Activated CD8-positive, alpha-beta memory T cell treated with anti-CD3 and anti-CD28 coated beads for 36 hours (primary cell): Measurements from ENCODE around the gene OXER1. TPM values are rescaled to one million over a fixed set of nuclear protein-coding genes. Genes with fewer than 3 reads are reported as not detected.

Experiments used
- CTCF ChIA-PET: fragments of 350-600 bp; sonication (Branson Sonifier 250); formaldehyde crosslinking; loops from one replicate; lab custom pipeline; 2021; ENCODE audit warnings: antibody characterized with exemption; lab: Charles Lee
- POLR2A ChIA-PET: fragments of 350-600 bp; sonication (Branson Sonifier 250); formaldehyde crosslinking; loops from one replicate; lab custom pipeline; 2021; ENCODE audit warnings: antibody characterized with exemption; lab: Charles Lee
- total RNA-seq, 2 experiments: library from RNA; stranded (reverse); gene quantifications; one replicate each; pipeline ENCODE4 v1.2.3, GENCODE V29; 2021

Gene OXER1
- total RNA-seq, 2 experiments from 2014 or later, result not detected

DNA sequence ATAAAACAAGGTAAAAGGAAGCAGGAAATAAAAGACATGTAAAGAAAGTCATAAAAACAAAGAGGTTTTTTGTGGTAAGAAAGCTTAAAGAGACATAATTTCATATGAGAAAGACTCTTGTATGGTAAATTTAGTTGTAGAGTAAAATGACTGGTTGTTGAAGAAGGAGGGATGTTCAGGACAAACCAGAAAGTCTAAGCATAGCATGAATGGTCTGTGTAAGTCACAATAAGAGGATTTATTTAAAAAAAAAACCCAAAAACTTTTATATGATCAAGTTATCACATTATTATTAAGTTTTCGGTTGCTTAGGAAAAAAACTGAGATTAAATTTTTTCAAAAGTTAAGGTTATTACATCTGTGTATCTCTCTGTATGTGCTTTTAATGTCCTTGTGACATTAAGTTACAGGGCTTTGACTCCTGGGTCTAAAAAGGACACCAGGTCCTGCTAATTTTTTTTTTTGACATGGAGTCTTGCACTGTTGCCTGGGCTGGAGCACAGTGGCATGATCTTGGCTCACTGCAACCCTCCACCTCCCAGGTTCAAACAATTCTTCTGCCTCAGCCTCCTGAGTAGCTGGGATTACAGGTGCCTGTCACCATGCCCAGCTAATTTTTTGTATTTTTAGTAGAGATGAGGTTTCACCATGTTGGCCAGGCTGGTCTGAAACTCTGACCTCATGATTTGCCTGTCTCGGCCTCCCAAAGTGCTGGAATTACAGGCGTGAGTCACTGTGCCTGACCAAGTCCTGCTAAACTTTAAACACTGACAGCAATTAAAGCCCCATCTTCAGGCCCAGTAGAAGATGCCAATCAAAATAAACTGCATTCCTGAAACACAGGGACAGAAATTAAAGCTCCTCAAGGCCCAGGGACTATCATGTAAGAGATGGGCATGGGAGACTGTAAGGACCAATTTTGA lies 14.2 kb upstream of the OXER1 start:
- ChIA-PET CTCF (no interaction called here), POLR2A (no interaction called here)

DNA sequence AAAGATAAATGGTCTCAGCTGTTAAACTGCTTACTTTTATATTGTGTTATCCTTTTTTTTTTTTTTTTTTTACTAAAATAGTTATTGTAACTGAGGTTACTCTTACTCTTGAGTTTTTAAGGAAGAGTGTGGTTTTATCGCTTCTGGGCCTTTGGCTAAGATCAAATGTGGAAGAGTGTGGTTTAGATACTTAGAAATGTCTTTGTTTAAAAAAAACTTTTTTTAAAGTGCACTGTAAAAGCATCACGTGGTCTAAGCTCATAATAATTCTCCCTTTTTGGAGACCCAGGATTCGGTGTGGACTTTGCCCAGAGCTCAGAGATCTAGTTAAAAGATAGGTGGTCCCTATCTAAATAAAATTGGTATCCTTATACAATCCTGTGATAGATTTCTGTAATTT lies 11.9 kb upstream of the OXER1 start:
- POLR2A ChIA-PET, result no interaction called here

DNA sequence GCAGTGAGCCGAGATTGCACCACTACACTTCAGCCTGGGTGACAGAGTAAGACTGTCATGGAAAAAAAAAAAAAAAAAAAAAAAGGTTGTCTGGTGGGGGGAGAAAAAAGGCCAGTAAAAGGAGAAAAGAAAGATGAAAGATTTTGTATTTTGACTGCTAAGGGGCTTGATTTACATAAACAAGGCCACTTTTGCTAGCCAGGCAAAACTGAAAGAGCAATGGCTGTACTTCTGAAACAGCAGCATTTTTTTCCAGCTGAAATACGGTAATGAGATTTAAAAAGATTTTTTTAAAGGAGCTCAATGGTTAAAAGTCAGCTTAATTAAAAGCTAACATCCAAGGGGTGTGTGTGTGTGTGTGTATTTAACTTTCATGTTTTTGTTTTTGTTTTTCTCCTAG lies 11.3 kb upstream of the OXER1 start:
- POLR2A ChIA-PET, result no interaction called here
- CTCF ChIA-PET, result interaction anchor here (0.7 kb wide), 3 partner anchors 11 to 686 kb away, joined by 3 to 5 read pairs (median 5); no protein-coding TSS in a partner anchor

More for the DNA sequence above, 11.9 kb upstream of the OXER1 start:
- CTCF ChIA-PET, result interaction anchor here (0.7 to 1.8 kb wide), 4 partner anchors 10 to 686 kb away, joined by 3 to 5 read pairs (median 5); no protein-coding TSS in a partner anchor

DNA sequence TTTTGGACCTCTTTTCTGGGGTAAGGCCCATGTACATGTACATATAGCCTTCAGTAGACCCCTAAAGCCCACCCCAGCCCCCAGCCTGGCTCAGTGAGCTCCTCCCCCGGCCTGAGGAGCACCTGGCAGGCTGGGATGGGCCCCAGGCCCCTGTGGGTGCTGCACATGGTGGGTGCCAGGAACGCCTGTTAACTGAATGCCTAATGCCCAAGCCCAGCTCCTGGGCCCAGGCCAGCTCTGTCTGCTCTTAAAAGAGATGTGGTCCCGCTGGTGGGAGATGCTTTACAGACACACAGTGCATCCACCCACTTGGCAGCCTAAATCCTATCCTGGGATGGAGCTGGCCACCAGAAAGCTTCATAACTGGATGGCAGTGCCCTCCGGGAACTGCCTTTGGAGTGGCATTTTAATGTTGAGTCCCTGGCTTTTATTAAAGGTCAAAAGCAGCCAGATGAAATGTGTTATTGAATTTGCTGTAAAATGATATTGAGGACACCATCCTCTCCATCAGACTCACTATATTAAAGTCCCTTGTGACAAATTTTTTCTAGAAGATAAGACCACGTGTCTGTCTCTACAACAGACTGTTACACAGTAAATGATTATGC lies 7.7 kb upstream of the OXER1 start:
- ChIA-PET POLR2A (no interaction called here), CTCF (no interaction called here)

GRCh38 chr2:42770288-42771131 lies 6.6 kb upstream of the OXER1 start:
- ChIA-PET CTCF (no interaction called here), POLR2A (interaction anchor here (0.7 kb wide), 1 partner anchor 8 kb away, joined by 4 read pairs; no protein-coding TSS in a partner anchor)

- CTCF ChIA-PET, result no interaction called here
- POLR2A ChIA-PET, result no interaction called here
These were observed 5.8 kb upstream of the OXER1 start for GRCh38 chr2:42769583-42770287.

DNA sequence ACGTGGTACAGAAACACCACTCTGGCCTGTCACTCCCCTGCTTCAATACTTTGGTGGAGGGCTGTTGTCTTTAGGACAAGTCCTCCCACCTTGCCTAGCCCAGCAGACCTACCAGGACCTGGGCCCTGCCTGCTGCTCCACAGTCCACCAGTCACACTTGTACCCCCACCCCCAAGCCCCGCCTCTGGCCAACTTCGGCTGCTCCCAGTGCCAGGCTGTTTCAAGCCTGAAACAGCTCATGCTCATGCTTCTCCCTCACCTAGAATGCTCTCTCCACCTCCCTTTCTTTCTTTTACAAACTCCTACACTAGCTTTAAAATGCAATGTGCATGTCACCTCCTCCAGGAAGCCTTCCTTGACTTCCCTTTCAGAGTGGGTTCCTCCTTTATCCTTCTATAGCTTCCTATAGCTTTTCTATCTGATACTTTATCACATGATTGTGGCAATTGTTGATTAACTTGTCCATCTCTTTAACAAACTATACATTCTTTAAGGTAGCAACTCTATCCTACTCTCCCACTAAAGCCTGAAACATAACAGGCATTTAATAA lies 4.8 kb upstream of the OXER1 start:
- ChIA-PET POLR2A (no interaction called here), CTCF (no interaction called here)

- CTCF ChIA-PET, result no interaction called here
- POLR2A ChIA-PET, result no interaction called here
These were observed 4.2 kb upstream of the OXER1 start for GRCh38 chr2:42767899-42768705.

- CTCF ChIA-PET, result no interaction called here
- POLR2A ChIA-PET, result no interaction called here
These were observed 3.4 kb upstream of the OXER1 start for GRCh38 chr2:42767080-42767898.

- ChIA-PET POLR2A (interaction anchor here (0.6 kb wide), 1 partner anchor 25 kb away, joined by 3 read pairs; no protein-coding TSS in a partner anchor), CTCF (no interaction called here)
These were observed 1.8 kb upstream of the OXER1 start for GRCh38 chr2:42765686-42766085.

DNA sequence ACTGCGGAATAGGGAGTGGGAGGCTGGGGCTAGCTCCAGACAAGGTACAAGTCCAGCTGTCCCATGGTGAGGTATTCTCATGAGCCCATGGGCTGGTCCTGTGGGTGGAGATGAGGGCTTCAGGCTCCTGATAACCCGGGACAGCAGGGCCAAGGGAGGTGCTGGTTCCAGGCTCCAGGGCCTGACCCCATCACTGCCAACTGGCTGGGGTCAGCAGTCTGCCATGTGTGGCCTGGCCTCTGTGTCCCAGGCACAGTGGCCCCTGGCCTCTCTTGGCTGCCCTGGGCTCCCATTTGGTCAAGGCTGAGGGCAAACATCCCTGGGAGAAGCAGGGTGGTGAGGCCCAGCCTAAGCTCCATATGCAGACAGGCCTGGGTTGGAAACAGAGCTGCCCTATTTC lies 966 bp upstream of the OXER1 start:
- ChIA-PET CTCF (no interaction called here), POLR2A (no interaction called here)

DNA sequence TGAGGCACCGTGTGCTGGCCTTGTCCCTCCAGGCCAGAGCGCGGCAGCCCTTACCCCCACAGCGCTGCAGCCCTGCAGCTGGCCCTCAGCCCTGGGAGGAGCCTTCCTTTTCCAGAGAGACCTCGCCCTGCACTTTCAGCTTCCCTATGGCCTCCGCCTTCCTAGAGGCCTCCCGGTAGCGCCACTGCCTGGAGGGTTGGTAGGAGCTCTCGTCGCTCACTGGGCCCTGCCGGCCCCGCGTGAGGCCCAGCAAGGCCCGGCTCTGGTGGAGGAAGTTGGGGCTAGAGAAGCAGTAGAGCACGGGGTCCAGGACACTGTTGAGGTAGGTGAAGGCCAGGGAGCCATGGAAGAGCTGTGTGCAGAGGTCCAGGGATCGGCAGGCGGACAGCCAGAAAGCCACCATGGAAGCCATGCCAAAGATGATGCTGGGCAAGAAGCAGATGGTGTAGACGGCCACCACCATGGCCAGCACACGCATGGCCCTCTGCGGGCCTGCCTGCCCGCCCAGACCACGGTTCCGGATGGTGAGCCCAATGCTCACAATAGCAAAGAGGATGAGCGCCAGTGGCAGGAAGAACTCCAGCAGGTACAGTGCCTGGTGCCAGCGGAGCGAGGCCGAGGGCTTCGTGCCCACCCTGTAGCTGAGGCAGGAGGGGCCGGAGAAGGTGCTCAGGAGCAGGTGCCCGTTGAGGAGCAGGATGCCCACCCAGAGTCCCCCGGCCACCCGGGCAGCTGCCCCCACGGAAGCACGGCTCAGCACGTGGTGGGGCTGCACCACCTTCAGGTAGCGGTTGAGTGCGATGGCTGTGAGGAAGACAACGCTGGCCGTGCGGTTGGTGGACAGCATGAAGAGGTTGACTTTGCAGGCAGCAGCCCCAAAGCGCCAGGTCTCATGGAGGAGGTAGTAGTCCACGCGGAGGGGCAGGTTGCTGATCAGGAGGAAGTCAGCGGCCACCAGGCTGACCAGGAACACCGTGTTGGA lies 821 bp downstream of the OXER1 start:
- ChIA-PET POLR2A (interaction anchor here (0.5 kb wide), 1 partner anchor 8 kb away, joined by 4 read pairs; no protein-coding TSS in a partner anchor), CTCF (no interaction called here)

DNA sequence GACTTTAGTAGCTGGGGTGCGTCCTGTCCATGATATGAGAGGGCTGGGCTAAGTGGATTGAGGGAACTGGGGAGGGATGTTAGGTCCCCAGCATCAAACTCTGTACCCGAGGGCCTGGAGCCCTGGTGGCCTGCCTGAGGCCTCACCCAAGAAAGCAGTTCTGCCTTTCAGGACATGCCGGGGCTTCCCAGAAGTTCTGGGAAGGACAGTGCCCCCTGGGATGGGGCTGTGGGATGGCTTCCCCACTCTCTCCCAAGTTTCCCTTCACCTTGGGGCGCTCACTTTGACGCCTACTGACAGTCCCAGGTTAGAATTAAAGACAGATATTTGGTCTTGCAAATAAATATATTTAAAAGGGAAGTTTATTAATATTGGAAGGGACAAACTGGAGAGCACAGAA lies 1.8 kb downstream of the OXER1 start:
- ChIA-PET POLR2A (interaction anchor here (0.5 kb wide), 1 partner anchor 9 kb away, joined by 4 read pairs; no protein-coding TSS in a partner anchor), CTCF (no interaction called here)

- CTCF ChIA-PET, result no interaction called here
- POLR2A ChIA-PET, result no interaction called here
These were observed 2.4 kb downstream of the OXER1 start for GRCh38 chr2:42761554-42761953.

DNA sequence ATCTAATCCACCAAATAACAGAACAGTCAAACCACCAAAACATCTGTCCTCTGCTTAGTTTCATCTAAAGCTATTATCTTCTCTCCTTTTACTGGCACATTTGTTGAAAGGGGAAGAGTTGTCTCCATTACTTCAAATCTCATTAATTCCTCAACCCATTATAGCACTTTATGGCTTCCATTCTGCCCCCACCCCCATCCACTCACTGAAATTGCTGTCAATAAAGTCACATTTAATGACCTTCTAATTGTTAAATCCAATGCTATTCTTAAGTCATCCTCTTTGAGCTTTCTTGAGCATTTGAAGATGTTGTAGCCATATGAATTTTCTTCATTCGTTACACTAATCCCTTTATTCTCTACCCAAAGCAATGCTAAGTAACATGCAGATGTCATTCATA lies 5.2 kb downstream of the OXER1 start:
- ChIA-PET POLR2A (no interaction called here), CTCF (no interaction called here)
